NCI-H460 (cell line): Measurements from ENCODE around the gene APBA2. TPM values are rescaled to one million over a fixed set of nuclear protein-coding genes. Genes with fewer than 3 reads are reported as not detected.

ENCODE experiments used
- DNase-seq: peaks from one replicate; pipeline ENCODE4 v3.0.0-alpha.2; 2016; ENCODE audit warnings: low read depth; ENCODE audit errors: extremely low read depth
- total RNA-seq: library from RNA; depleted of rRNA; stranded (reverse); fragments of >200 nt; shearing (Covaris generic); gene quantifications from 2 replicates; pipeline ENCODE4 v1.2.3, GENCODE V29; 2014

Gene APBA2
- total RNA-seq, 1 experiment from 2014 or later = 20.5 TPM

DNA sequence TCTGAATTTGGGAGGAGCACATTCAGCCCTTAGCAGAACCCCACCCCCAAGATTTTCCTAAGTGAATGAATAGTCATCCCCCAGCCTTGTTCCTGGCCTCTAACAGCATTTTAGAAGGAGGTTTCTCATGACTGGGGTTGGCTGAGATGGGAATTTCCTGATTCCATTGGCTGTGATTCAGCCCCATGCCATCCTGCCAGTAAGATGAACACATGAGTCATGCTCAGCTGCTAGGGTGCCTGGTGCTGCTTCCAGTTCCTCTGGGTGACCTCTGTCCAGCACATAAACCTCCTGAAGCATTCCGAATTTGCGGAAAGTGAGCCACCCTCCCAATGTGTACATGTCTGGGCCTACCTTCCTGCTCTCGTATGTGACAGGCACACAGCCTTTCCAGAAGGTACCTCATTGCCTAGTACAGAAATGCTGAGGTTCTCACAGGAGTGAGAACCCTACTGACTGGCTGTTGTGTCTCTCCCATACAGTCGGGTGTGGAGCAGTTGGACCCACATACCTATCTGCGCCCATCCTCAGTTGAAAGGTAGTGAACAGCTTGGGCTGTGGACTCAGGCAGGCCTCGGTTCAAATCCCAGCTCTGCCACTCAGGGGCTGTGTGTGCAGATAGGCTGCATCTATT, 91.7 kb downstream of the APBA2 start:
- peak; percentile 53 for DNase-seq

DNA sequence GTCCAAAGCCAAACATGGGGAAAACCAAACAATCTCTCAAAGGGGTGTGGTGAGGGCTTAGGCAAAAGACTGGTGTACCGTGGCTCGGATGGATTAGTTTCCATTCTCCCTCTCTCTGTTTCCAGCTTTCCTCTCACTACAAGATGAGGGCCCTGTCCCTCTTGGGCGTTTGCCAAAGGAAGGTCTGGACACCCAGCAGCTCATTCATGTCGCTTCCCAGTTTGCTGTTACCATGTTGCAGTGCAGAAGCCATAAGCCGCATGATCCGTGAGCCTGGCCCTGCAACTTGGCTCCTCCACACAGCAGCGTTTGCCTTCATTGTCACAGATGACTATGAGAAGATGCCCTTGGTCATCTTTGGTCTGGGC, 92.2 kb downstream of the APBA2 start:
- DNase-seq = no peak

DNA sequence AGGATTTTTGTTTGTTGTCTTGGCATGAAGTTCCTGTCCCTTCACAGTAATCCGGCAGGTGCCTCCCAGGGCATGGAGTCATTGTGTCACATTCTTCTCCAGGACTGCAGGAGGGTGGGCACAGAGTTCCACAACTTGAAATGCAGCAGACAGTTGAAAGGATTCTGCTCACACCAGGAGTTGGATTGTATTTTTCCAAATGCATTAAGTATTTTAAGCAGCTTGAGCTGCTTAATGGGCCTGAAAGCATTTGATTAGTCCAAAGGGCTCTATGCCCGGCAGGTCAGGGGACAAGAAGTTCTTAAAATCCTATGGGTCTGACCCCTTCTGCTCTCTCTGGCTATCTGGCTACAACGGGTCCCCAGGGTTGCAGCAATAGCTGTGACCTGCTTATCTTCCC, 92.9 kb downstream of the APBA2 start:
- DNase-seq = no peak

DNA sequence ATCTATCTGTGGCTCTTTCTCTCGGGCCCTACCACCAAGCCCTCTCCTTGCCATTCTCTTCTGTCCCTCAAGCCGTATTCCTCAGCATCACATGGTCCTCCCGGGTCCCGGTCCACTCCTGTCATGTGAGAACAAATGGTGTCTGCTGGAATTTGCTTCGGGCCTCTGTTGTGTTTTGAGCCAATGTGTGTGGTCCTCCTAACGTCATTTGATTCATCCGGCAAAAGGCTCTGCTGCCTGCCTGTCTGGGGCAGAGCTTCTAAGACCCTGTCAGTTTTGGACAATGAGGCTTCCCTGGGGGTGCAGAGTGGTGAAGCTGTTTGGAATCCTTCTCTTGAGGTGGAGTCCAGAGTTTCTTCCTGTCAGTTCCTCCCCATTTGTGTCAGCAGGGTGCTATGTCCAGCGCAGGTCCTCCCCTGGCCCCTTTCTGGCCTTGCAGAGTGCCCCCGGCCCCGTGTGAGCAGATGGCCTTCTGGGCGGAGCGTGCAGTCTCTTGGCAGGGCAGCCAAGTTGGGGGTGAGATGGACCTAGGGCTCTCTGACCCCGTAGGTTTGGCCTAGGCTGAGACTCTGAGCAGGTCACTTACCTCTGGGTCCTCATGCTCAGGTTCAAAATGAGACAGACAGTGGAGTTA, 93.6 kb downstream of the APBA2 start:
- DNase-seq = no peak

DNA sequence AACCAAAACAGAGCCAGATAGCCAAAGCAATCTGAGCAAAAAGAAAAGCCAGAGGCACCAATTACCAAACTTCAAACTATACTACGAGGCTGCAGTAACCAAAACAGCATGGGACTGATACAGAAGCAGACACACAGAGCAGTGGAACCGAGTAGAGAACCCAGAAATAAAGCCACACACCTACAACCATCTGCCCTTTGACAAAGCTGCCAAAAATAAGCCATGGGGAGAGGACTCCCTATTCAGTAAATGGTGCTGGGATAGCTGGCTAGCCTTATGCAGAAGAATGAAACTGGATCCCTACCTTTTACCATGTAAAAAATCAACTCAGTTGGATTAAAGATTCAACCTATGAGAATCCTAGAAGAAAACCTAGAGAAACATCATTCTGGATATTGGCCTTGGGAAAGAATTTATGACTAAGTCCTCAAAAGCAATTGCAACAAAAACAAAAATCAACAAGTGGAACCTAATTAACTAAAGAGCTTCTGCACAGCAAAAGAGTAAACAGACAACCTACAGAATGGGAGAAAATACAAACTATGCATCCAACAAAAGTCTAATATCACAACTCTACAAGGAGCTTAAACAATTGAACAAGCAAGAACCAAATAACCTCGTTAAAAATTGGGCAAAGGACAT, 95.1 kb downstream of the APBA2 start:
- no peak for DNase-seq

DNA sequence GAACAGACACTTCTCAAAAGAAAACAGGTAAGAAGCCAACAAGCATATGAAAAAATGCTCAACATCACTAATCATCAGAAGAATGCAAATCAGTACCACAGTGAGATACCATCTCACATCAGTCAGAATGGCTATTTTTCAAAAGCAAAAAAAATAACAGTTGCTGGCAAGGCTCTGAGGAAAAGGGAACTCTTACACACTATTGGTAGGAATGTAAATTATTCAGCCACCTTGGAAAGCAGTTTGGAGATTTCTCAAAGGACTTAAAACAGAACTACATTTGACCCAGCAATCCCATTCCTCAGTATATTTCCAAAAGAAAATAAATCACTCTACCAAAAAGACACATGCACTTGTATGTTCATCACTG, 95.6 kb downstream of the APBA2 start:
- DNase-seq = no peak

DNA sequence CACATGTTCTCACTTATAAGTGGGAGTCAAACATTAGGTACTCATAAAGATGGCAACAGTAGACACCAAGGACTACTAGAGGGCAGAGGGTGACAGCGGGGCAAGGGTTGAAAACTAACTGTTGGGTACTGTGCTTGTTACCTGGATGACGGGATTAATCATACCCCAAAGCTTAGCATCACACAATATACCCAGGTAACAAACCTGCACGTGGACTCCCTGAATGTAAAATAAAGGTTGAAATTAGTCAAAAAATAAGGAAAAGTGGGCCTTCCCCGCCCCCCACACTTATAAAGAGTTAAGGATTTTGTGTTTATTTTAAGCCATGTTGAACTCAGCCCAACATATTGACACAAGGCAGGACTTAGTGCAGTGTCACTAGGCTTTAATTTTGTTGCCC, 96.1 kb downstream of the APBA2 start:
- no peak for DNase-seq

DNA sequence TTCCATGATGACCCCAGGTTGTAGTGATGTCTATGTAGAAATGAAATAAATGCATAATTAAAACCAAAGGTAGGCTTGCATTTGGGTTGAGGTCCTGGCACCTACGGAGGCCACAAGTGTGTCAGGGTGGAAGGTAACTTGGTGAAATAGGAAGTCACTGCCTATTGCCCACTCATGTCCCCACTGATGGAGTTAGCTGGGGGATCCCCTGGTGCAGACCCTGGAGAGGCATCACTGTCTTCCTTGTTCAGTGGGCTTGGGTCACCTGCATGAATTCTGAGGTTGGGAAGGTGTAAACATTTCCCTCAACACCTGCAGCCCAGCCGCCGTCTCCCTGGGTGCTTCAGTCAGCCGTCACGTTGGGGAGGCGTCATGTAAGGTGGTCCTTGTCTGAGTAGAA, 97.1 kb downstream of the APBA2 start:
- DNase-seq = no peak

DNA sequence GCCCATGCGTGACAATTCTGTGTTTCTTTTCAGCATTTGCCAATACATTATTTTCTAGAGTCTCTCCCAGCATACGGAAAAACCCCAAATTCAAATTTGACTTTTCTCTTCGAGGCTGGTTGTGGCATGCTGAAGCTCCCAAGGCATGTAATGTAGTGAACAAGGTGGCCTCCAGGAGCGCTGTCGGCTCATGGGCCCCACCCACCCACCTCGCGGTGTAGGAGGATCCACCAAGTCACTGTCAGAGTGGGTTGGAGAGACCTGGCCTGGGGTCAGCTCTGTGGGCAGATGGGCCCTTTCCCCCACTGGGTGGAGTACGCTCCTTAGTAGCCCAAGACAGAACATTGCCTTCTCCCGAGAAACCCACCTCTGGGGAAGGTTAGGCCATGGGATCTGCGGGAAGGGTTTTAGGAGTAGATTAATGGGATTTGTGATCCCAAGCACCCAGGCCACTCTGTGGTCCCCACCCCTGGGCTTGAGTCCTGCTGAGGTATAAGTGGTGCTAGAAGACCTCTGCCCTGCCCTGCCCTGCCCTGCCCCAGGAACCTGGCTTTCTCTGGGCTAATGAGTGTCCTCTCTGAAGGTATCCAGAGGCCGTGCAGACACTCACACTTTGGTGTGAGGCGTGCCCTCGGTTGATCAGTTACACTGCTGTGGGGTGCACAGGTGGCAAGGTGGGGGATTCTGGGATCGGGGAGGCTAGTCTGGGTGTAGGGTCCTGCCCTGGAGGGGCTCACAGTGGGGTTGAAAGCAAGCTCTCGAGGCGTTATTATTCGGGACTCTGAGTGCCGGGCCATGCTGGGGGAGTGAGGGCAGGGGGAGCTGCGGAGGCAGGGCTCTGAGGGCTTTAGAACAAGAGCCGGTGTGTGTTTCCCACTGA, 97.9 kb downstream of the APBA2 start:
- no peak for DNase-seq

DNA sequence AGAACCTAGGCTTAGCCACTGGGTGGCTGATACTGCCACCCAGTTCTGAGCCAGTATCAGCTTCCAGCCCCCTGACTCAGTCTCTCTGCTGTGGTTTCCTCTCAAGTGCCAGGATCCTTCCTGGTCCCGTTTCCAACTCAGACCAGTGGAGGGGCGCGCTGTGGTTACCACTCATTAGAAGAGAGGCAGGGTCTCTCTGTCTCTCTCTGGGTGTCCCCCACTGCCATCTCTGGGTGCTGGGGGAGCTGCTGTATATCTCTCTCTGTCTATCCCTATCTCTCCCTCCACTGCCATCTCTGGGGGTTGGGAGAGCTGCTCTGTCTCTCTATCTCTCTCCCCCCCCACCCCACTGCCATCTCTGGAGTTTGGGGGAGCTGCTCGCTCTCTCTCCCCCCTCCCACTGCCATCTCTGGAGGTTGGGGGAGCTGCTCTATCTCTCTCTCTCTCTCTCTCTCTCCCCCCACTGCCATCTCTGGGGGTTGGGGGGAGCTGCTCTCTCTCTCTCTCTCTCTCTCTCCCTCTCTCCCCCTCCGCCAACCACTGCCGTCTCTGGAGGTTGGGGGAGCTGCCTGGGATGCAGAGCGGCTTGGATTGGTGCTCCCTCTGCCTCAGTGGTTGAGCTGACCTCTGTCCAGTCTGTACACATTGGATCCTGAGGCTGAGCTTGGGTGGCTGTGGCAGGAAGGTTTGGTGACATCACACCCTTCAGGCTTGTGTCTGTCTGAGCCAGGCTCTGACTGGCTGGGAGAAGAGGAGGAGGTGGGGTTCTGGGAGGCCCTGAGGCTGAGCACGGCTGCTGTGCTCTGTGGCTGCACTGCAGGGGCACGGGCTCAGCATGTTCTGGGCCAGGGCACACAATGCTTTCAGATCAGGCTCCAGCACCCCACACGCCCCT, 98.9 kb downstream of the APBA2 start:
- DNase-seq = no peak

DNA sequence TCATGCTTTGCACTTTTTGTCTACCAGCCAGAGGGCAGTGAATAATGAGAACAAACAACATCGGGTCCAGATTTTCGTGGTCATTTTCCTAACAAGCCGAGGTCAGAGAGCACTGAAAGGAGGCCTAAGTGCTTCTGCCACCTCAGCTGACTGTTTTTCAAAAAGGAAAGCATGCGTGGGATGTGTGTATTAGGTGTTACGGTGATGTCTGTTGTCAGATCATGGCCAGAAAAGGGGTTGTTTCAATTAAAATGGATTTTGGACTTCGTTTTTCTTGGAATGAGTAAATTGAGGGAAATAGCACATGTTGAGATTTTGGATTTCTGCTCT, 99.5 kb downstream of the APBA2 start:
- no peak for DNase-seq

DNA sequence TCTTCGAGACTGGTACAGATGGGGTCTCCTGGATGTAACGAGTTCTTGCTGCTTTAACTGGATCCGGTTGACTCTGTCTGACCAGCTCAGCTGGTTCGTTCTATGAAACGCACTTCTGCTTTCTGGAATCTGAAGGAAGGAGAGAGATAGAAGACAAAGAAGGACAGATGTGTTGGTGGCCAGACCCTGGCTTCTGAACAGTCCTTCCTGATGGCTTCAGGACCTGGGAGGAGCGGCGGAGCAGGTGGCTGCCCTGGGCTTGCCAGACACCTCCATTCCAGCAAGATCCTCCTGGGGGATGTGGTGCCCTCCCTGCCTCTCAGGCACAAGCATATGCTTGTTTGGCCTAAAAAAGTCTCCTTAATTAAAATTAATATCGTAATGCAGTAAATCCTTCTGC, 99.9 kb downstream of the APBA2 start:
- DNase-seq = no peak

DNA sequence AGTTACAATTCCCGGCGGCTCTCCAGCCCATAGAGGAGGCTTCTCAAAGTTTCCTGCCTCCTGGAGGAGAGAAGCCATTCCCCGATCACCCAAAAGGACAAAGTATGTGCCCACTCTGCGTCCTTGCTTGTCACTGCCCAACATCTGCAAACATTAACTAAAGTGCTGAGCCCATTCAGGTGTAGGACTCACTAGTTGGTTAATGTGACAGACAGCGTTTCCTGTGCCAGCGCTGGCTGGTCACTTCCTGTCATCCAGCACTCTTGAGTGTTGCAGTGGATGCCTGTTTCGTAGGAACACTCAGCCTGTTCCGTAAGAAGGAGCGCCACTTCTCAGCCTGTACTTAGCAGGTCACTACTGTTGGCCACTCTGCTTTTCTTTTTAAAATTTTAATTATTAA, 100.3 kb downstream of the APBA2 start:
- no peak for DNase-seq

DNA sequence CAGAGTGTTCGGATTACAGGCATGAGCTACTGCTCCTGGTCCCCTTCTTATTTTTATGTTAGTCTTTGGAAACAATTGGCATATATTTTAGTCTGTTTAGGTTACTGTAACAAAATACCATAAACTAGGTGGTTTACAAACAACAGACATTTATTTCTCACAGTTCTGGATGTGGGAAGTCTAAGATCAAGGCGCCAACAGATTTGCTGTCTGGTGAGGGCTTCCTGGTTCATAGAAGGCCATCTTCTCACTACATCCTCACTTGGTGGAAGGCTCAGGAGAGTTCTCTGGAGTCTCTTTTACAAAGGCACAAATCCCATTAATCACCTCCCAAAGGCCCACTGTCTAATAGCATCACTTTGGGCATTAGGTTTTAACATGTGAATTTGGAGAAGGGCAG, 101.0 kb downstream of the APBA2 start:
- DNase-seq = no peak

DNA sequence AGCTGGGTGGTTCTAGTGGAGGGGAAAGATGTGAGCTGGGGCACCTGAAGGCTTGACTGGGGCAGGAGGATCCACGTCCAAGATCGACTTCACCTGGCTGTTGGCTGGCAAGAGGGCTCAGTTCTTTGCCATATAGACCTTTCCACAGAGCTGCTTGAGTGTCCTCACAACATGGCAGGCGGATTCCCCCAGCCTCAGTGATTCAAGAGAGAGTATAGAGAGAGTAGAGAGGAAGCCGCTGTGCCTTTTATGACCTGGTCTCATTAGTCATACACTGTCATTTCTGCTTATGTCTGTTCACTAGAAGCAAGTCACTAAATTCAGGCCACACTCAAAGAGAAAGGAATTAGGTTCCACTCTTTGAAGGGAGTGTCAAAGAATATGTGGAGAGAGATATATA, 101.6 kb downstream of the APBA2 start:
- DNase-seq = no peak

DNA sequence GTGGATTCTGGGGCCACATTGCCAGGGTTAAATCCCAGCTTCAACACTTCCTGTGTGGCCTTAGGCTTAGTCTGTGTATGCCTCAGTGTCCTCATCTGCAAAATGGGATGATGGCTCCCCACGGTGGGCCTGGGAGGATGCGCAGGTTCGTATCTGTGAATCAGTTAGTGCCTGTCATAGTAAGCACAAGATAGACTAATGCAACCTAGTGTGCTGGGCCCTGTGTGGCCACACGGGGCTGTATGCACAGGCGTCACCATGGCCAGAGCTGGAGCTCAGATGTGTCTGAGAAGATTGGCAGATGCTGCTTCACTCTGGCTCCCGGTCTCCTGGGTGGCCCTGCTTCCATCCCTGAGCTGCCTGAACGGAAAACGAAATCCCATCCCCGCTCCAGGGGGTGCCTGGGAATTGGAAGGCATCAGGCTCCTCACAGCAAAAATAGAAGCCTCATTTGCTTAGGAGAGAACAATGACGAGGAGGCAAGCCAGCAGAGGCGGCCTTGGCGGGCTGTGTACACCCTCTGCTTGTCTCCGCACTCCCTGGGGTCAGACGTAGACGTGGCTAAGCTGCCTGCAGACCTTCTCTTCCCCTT, 103.6 kb downstream of the APBA2 start:
- no peak for DNase-seq

DNA sequence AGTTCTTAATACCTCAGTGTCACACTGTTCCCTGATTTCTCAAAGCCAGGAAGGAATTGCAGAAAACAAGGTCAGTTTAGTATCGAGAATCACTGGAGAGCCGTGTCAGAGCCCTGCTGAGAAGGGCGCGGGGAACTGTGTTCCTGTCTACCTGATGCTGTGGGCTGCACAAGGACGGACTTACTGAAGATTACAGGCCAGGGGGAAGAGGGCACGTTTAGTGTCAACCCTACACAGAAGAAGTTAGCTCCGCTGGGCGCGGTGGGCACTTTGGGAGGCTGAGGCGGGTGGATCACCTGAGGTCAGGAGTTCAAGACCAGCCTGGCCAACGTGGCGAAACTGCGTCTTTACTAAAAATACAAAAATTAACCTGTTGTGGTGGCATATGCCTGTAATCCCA, 104.1 kb downstream of the APBA2 start:
- no peak for DNase-seq

DNA sequence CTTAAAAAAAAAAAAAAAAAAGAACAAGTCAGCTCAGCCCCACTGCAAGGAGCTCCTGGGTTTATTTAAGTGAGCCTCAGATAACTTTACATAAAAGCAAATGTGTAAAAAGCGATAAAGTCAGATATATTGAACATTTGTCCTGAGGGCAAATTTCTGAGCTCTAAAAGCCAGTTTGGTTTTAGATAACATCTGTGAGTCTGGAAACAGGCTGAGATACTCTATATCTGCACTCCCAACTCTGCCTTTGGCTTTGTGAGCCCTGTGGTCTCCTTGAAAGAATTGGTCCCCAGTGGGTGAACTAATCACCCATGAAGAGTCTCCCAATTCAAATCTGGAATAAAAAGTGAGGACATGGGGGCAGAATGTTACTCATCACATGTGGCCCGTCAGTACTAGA, 104.6 kb downstream of the APBA2 start:
- no peak for DNase-seq

DNA sequence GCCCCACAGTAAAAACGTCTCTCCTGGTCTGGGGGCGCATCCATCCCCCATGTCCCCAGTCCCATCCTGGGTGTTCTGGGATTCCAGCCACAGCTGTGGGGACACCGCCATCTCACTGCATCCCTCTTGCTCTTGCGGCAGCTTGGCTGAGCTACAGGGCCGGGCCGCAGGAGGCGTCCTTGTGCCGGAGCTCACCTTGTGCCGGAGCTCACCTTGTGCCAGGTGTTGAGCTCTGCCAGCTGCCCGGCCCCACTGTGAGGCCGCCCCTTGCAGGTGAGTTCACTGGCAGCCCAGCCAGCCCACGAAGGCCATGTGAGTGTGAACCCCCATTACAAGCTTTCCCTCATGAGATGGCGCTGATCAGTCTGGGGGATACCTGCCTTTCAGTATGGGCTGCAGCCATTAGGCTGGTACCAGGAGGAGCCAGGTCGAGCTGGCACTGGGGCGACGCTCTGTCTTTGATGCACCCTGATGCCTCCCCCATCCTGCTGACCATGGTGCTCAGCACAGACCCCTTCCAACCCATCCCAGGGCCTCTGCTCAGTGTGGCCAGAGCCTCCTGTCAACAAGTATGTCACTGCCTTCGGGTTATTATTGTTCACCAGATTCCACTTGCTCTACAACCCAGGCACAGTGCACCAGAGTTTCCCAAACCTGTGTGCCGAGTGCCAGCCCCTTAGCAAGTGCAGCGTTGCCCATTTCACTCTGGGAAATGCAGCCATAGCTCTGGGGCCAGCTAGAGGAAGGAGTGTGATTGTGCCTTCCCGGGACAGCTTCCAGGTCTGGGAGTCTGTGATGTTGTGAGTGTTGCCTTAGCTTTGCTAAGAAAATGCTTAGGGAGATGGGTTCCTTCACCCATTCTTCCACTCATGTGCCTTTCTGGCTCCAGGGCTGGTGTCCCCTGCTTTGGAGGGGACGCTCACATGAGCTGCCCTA, 105.7 kb downstream of the APBA2 start:
- no peak for DNase-seq
